ENCODE results near the gene COL4A2.

The COL4A2 gene

GRCh38 chr13:110509971-110510786, 203.1 kb downstream of the COL4A2 start:
- Histone ChIP-seq H3K4me2 (no peak overlapping the region), H3K9ac (no peak overlapping the region), H4K20me1 (ENCODE audit: insufficient read depth) (no peaks in the 10 kb centered on the region), H3K4me1 (ENCODE audit: low read depth, poor library complexity, severe bottlenecking) (no peaks in the 10 kb centered on the region), H3K79me2 (ENCODE audit: insufficient read depth, low read depth) (no peaks in the 10 kb centered on the region), H3K27ac (no peak overlapping the region), H2AFZ (ENCODE audit: low read depth) (no peak overlapping the region), H3K27me3 (ENCODE audit: insufficient read depth, low read depth) (no peaks in the 10 kb centered on the region), H3K4me3 (IDR thresholded peaks at IDR 0.05; ENCODE audit: insufficient read depth, low read depth, low read length) (no peak overlapping the region), H3K36me3 (ENCODE audit: insufficient read depth) (no peaks in the 10 kb centered on the region)
- TF ChIP-seq CTCF (conservative IDR thresholded peaks at IDR 0.05; ENCODE audit: low read depth, low read length), result no peak

- no peaks in the 10 kb centered on the region for H3K4me1 ChIP-seq (ENCODE audit: low read depth, poor library complexity, severe bottlenecking)
- no peaks in the 10 kb centered on the region for H4K20me1 ChIP-seq (ENCODE audit: insufficient read depth)
- TF ChIP-seq CTCF (conservative IDR thresholded peaks at IDR 0.05; ENCODE audit: low read depth, low read length), result no peak
- no peaks in the 10 kb centered on the region for H3K79me2 ChIP-seq (ENCODE audit: insufficient read depth, low read depth)
- H3K4me2 ChIP-seq, result no peak overlapping the region
- H3K4me3 ChIP-seq (IDR thresholded peaks at IDR 0.05; ENCODE audit: insufficient read depth, low read depth, low read length), result no peak overlapping the region
- no peak overlapping the region for H3K9ac ChIP-seq
- H2AFZ ChIP-seq (ENCODE audit: low read depth), result no peak overlapping the region
- no peaks in the 10 kb centered on the region for H3K36me3 ChIP-seq (ENCODE audit: insufficient read depth)
- no peak overlapping the region for H3K27ac ChIP-seq
- no peaks in the 10 kb centered on the region for H3K27me3 ChIP-seq (ENCODE audit: insufficient read depth, low read depth)
Measured at GRCh38 chr13:110511509-110512181, 204.6 kb downstream of the COL4A2 start.

GRCh38 chr13:110512198-110512740, 205.2 kb downstream of the COL4A2 start:
- H3K4me3 ChIP-seq (IDR thresholded peaks at IDR 0.05; ENCODE audit: insufficient read depth, low read depth, low read length), result no peak overlapping the region
- H3K36me3 ChIP-seq (ENCODE audit: insufficient read depth), result no peaks in the 10 kb centered on the region
- no peak overlapping the region for H3K27ac ChIP-seq
- no peaks in the 10 kb centered on the region for H4K20me1 ChIP-seq (ENCODE audit: insufficient read depth)
- no peak for TF ChIP-seq CTCF (conservative IDR thresholded peaks at IDR 0.05; ENCODE audit: low read depth, low read length)
- no peak overlapping the region for H2AFZ ChIP-seq (ENCODE audit: low read depth)
- H3K27me3 ChIP-seq (ENCODE audit: insufficient read depth, low read depth), result no peaks in the 10 kb centered on the region
- no peaks in the 10 kb centered on the region for H3K79me2 ChIP-seq (ENCODE audit: insufficient read depth, low read depth)
- H3K4me2 ChIP-seq, result no peak overlapping the region
- no peaks in the 10 kb centered on the region for H3K4me1 ChIP-seq (ENCODE audit: low read depth, poor library complexity, severe bottlenecking)
- H3K9ac ChIP-seq, result no peak overlapping the region

- Histone ChIP-seq H3K4me1 (ENCODE audit: low read depth, poor library complexity, severe bottlenecking) (no peaks in the 10 kb centered on the region), H3K79me2 (ENCODE audit: insufficient read depth, low read depth) (no peaks in the 10 kb centered on the region), H3K4me3 (IDR thresholded peaks at IDR 0.05; ENCODE audit: insufficient read depth, low read depth, low read length) (no peak overlapping the region), H3K4me2 (no peak overlapping the region), H4K20me1 (ENCODE audit: insufficient read depth) (no peaks in the 10 kb centered on the region), H2AFZ (ENCODE audit: low read depth) (no peak overlapping the region), H3K9ac (no peak overlapping the region), H3K36me3 (ENCODE audit: insufficient read depth) (no peaks in the 10 kb centered on the region), H3K27ac (no peak overlapping the region), H3K27me3 (ENCODE audit: insufficient read depth, low read depth) (no peaks in the 10 kb centered on the region)
- no peak for TF ChIP-seq CTCF (conservative IDR thresholded peaks at IDR 0.05; ENCODE audit: low read depth, low read length)
Measured at GRCh38 chr13:110516500-110516899, 209.4 kb downstream of the COL4A2 start.
